H1 (cell line): ENCODE results near the gene VSTM2L. TPM values are rescaled to one million over a fixed set of nuclear protein-coding genes. Genes with fewer than 3 reads are reported as not detected.

Experiments
- CHD7 ChIP-seq: fragments of 300-600 bp; sonication (generic); IDR thresholded peaks from 2 replicates; pipeline ENCODE4 v1.7.1; 2012; ENCODE audit warnings: low read length, moderate library complexity, mild to moderate bottlenecking, inconsistent platforms; ENCODE audit not compliant: insufficient replicate concordance
- EP300 ChIP-seq, 2 experiments: IDR thresholded peaks; 1 replicate in 1 of 2; 2 replicates in 1 of 2; pipeline ENCODE4 v1.6.1; 2011 to 2012; ENCODE audit warnings: low read depth in 2 of 2, low read length in 2 of 2, mild to moderate bottlenecking in 2 of 2, borderline replicate concordance in 1 of 2, inconsistent platforms in 1 of 2, moderate library complexity in 1 of 2
- FOSL1 ChIP-seq: IDR thresholded peaks from 2 replicates; pipeline ENCODE4 v1.6.1; 2011; ENCODE audit warnings: mild to moderate bottlenecking, low read depth, low read length, moderate library complexity; ENCODE audit not compliant: insufficient read depth
- NANOG ChIP-seq: IDR thresholded peaks from 2 replicates; pipeline ENCODE4 v1.6.1; 2011; ENCODE audit warnings: low read length, low read depth, mild to moderate bottlenecking, inconsistent platforms; ENCODE audit not compliant: insufficient read depth, poor library complexity, severe bottlenecking
- SP1 ChIP-seq: IDR thresholded peaks from 2 replicates; pipeline ENCODE4 v1.6.1; 2011; ENCODE audit warnings: low read depth, low read length
- TAF1 ChIP-seq: IDR thresholded peaks from 2 replicates; pipeline ENCODE4 v1.6.1; 2011; ENCODE audit warnings: mild to moderate bottlenecking, low read depth, low read length
- polyA plus RNA-seq, 7 experiments: library from polyadenylated mRNA; depleted of rRNA in 3 of 7; stranded (reverse) in 5 of 7; unstranded in 2 of 7; fragments of >200 nt in 5 of 7; fragments of 200-250 nt in 2 of 7; gene quantifications; 1 replicate in 5 of 7; 2 replicates in 1 of 7; 4 replicates in 1 of 7; pipeline versions ENCODE4 v1.2.1 to v1.2.3, GENCODE V29; 2011 to 2013; ENCODE audit warnings: missing spikeins in 2 of 7, mixed read lengths in 2 of 7
- total RNA-seq: library from RNA; stranded (reverse); fragmentation: NEBNext Ultra II Directional; extraction: Animal tissue kit (Norgen Biotek cat#: 25700); gene quantifications from 2 replicates; pipeline ENCODE4 v1.2.1, GENCODE V29; 2021

VSTM2L gene
- total and polyA plus RNA-seq, 2 of the 8 experiments (the other 6 are each of a cell fraction or from before 2014, with no cell fraction given), result 1.3 to 3.2 TPM

GRCh38 chr20:37917461-37917860 lies 14.5 kb downstream of the VSTM2L start (continued):
- TF ChIP-seq EP300 (IDR thresholded peaks at IDR 0.05; ENCODE audit: borderline replicate concordance in 1 of 2, low read depth in 2 of 2, low read length in 2 of 2), result no peak
- TF ChIP-seq FOSL1, result no peak
- TF ChIP-seq NANOG, result no peak
- no peak for TF ChIP-seq CHD7
- TF ChIP-seq SP1, result no peak
- TF ChIP-seq TAF1, result no peak
